ENCODE data around the gene CCDC80.

DNA sequence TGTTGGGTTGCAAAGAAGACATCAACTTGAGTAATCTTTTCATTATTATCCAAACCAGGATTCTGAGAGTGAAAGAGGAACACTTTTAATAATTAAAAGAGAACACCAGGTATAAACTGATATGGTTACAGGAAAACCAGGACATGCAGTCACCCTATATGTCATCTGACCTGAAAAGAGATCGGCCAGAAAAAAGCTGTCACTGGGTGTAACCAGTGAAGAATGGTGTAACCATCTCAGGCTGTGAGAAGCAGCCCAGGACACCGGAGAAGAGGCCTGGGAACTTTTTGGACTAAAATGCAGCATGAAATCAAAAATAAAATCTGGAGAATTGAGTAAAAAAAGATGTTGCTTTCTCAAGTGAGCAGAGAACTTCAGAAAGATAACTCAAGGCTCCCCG is 10.1 kb upstream of the CCDC80 start:
- TF ChIP-seq CTCF (IDR thresholded peaks at IDR 0.05; ENCODE audit: low read depth, low read length) (no peak), POLR2A (IDR thresholded peaks at IDR 0.05; ENCODE audit: extremely low read depth, insufficient read length) (no peak), MYC (IDR thresholded peaks at IDR 0.05; ENCODE audit: low read depth, low read length) (no peak)
- TF ChIP-seq, protein P1, sequence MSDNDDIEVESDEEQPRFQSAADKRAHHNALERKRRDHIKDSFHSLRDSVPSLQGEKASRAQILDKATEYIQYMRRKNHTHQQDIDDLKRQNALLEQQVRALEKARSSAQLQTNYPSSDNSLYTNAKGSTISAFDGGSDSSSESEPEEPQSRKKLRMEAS (IDR thresholded peaks at IDR 0.05; ENCODE audit: low read depth, low read length): no peak

Data from NB4 (cell line).